B cell (primary cell): ENCODE measurements around the gene SERTM2. TPM values are rescaled to one million over a fixed set of nuclear protein-coding genes. Genes with fewer than 3 reads are reported as not detected.

Experiments used
- ATAC-seq: fragments of 200-7000 bp; cut with Tn5 transposase; one replicate; pipeline ENCODE4 v1.10.0; 2021; ENCODE audit warnings: low read depth, mild to moderate bottlenecking, moderate number of reproducible peaks, moderate library complexity
- CTCF ChIA-PET: fragments of 350-600 bp; sonication (Branson Sonifier 250); formaldehyde crosslinking; loops from one replicate; lab custom pipeline; 2021; ENCODE audit warnings: antibody characterized with exemption, inconsistent platforms; lab: Charles Lee
- POLR2A ChIA-PET: fragments of 350-600 bp; sonication (Branson Sonifier 250); formaldehyde crosslinking; loops from one replicate; lab custom pipeline; 2021; ENCODE audit warnings: antibody characterized with exemption; lab: Charles Lee
- DNase-seq: peaks from one replicate; pipeline ENCODE4 v3.0.0; 2013
- H2AFZ ChIP-seq: 2 replicates; pipeline ENCODE4 v1.6.1; 2012; ENCODE audit warnings: mild to moderate bottlenecking, low read depth, low read length; ENCODE audit not compliant: insufficient read depth, poor library complexity, severe bottlenecking
- H3K27ac ChIP-seq, 2 donors: 1 replicate in 1 of 2; 2 replicates in 1 of 2; pipeline ENCODE4 v1.5.1; 2012 to 2013; ENCODE audit warnings: low read length in 2 of 2, mild to moderate bottlenecking in 2 of 2, moderate library complexity in 1 of 2
- H3K27me3 ChIP-seq, 4 experiments: fragments of 200-600 bp in 1 of 4; sonication (generic) in 1 of 4; replicated peaks in 1 of 4; 1 replicate in 2 of 4; 2 replicates in 2 of 4; pipeline versions ENCODE4 v1.6.1 to v1.7.0; 2013 to 2016; ENCODE audit warnings: low read length in 3 of 4, mild to moderate bottlenecking in 2 of 4, mixed read lengths in 1 of 4, moderate library complexity in 1 of 4; ENCODE audit not compliant: insufficient read depth in 4 of 4, control insufficient read depth in 3 of 4; ENCODE audit errors: control extremely low read depth in 1 of 4
- H3K36me3 ChIP-seq, 2 experiments: replicated peaks in 1 of 2; 1 replicate in 1 of 2; 2 replicates in 1 of 2; pipeline versions ENCODE4 v1.6.1 to v1.7.1; 2013; ENCODE audit warnings: low read length in 1 of 2; ENCODE audit not compliant: insufficient read depth in 2 of 2, control insufficient read depth in 1 of 2; ENCODE audit errors: control extremely low read depth in 1 of 2, extremely low read depth in 1 of 2
- H3K4me1 ChIP-seq, 2 donors: fragments of 200-600 bp in 1 of 2; sonication (generic) in 1 of 2; 1 replicate in 1 of 2; 2 replicates in 1 of 2; pipeline versions ENCODE4 v1.5.1 to v1.6.1; 2013 to 2017; ENCODE audit warnings: low read length in 2 of 2; ENCODE audit not compliant: control insufficient read depth in 2 of 2, insufficient read depth in 2 of 2
- H3K4me2 ChIP-seq: replicated peaks from 2 replicates; pipeline ENCODE3; 2012; ENCODE audit warnings: mild to moderate bottlenecking, low read depth, low read length; ENCODE audit not compliant: poor library complexity, severe bottlenecking
- H3K4me3 ChIP-seq, 5 experiments: fragments of 200-600 bp in 1 of 5; sonication (generic) in 1 of 5; 1 replicate in 3 of 5; 2 replicates in 2 of 5; pipeline versions ENCODE4 v1.5.1 to v1.7.0; 2011 to 2016; ENCODE audit warnings: low read length in 4 of 5, mild to moderate bottlenecking in 4 of 5, low read depth in 2 of 5, control low read depth in 1 of 5, moderate library complexity in 1 of 5; ENCODE audit not compliant: insufficient read depth in 1 of 5; ENCODE audit errors: control extremely low read depth in 1 of 5, extremely low read depth in 1 of 5
- H3K79me2 ChIP-seq: fragments of 200-600 bp; sonication (generic); one replicate; pipeline ENCODE4 v1.6.0; 2016; ENCODE audit warnings: low read length; ENCODE audit not compliant: control insufficient read depth, insufficient read depth
- H3K9ac ChIP-seq: fragments of 200-600 bp; sonication (generic); 2 replicates; pipeline ENCODE4 v1.6.1; 2017; ENCODE audit warnings: mild to moderate bottlenecking, low read length, moderate library complexity
- H3K9me3 ChIP-seq, 3 donors: one replicate each; pipeline versions ENCODE4 v1.6.1 to v1.7.1; 2013; ENCODE audit warnings: low read length in 2 of 3; ENCODE audit not compliant: control insufficient read depth in 2 of 3, insufficient read depth in 1 of 3; ENCODE audit errors: control extremely low read depth in 1 of 3
- H4K20me1 ChIP-seq: 2 replicates; pipeline ENCODE4 v1.6.0; 2012; ENCODE audit warnings: mild to moderate bottlenecking, low read length; ENCODE audit not compliant: insufficient read depth, control insufficient read depth, poor library complexity, severe bottlenecking
- H3K27ac Mint-ChIP-seq: one replicate; pipeline ENCODE4 v1.8.0; 2021; ENCODE audit warnings: mixed read lengths
- H3K27me3 Mint-ChIP-seq: one replicate; pipeline ENCODE4 v1.8.0; 2021; ENCODE audit warnings: mixed read lengths
- H3K4me1 Mint-ChIP-seq: one replicate; pipeline ENCODE4 v1.8.0; 2021; ENCODE audit warnings: mixed read lengths
- H3K4me3 Mint-ChIP-seq: one replicate; pipeline ENCODE4 v1.8.0; 2021; ENCODE audit warnings: mixed read lengths
- H3K9me3 Mint-ChIP-seq: one replicate; pipeline ENCODE4 v1.8.0; 2022; ENCODE audit warnings: mixed read lengths; ENCODE audit not compliant: insufficient read depth
- CTCF ChIP-seq: fragments of 200-600 bp; IDR thresholded peaks from one replicate; pipeline ENCODE4 v1.8.0; 2022; ENCODE audit warnings: antibody characterized with exemption, mild to moderate bottlenecking
- EZH2 ChIP-seq: IDR thresholded peaks from 2 replicates; pipeline ENCODE4 v1.6.1; 2012; ENCODE audit warnings: borderline replicate concordance, low read depth, mild to moderate bottlenecking, moderate library complexity, low read length; ENCODE audit not compliant: insufficient read depth, poor library complexity, severe bottlenecking
- WGBS: methylation state at CpG from one replicate; pipeline ENCODE4 v1.1.5; 2013; ENCODE audit warnings: missing lambda C conversion rate; ENCODE audit not compliant: insufficient coverage; 5-methylcytosine and 5-hydroxymethylcytosine counted together
- intact Hi-C: fragments of 100-400 bp; cut with micrococcal nuclease; formaldehyde crosslinking; loops from one replicate; pipeline ENCODE4 v1.10.0; 2022
- polyA plus RNA-seq: library from polyadenylated mRNA; depleted of rRNA; stranded (reverse); fragments of >200 nt; gene quantifications from 2 replicates; pipeline ENCODE4 v1.2.3, GENCODE V29; 2012
- total RNA-seq, 2 donors: library from RNA; stranded (reverse); fragments of 120-200 nt in 1 of 2; gene quantifications; 1 replicate in 1 of 2; 2 replicates in 1 of 2; pipeline versions ENCODE4 v1.2.3 to v1.2.4, GENCODE V29; 2013 to 2022

SERTM2 gene
- total and polyA plus RNA-seq, 2 donors (not counting 1 experiment from before 2014, with no cell fraction given), result not detected

GRCh38 chrX:111555406-111555958 lies 44.0 kb downstream of the SERTM2 start:
- H4K20me1 ChIP-seq, result no peaks in the 10 kb centered on the region
- H3K4me3 Mint-ChIP-seq, result no peak overlapping the region
- no peaks in the 10 kb centered on the region for H3K79me2 ChIP-seq
- H3K4me1 Mint-ChIP-seq, result no peaks in the 10 kb centered on the region
- H3K9me3 ChIP-seq, result no peaks in the 10 kb centered on the region
- CTCF ChIA-PET, result no interaction called here
- no peaks in the 10 kb centered on the region for H3K27me3 ChIP-seq
- H3K4me3 ChIP-seq, result no peak overlapping the region
- POLR2A ChIA-PET, result no interaction called here
- WGBS, result no CpG with 5 or more reads among the region's 2 CpGs
- ATAC-seq (no peak), DNase-seq (no peak)
- H3K27ac ChIP-seq, result no peak overlapping the region
- no peak overlapping the region for H3K27ac Mint-ChIP-seq
- TF ChIP-seq CTCF, result no peak
- TF ChIP-seq EZH2, result no peak
- no peaks in the 10 kb centered on the region for H3K9me3 Mint-ChIP-seq
- H3K4me1 ChIP-seq, result no peaks in the 10 kb centered on the region
- H3K4me2 ChIP-seq, result no peak overlapping the region
- H2AFZ ChIP-seq, result no peak overlapping the region
- intact Hi-C loops, result no loop called here
- H3K36me3 ChIP-seq, result no peaks in the 10 kb centered on the region
- H3K27me3 Mint-ChIP-seq, result no peaks in the 10 kb centered on the region
- no peak overlapping the region for H3K9ac ChIP-seq

DNA sequence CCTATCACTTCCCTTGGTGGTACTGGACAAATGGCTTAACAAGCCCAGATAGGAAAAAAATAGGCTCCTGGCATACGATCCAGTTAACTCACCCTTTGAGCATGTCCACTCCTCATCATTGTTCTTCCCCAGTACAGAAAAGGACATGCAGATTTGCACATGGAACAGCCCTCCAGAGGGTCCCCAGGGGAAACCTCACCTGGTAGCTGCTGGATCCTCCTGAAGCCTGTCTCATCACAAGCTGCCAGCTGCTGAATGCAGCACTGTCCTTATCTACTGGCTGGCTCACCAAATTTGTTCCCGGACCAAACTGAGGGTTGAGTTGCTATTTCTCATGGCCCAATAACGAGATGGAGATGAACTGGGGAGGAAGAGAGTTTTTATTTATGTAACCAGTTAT lies 49.4 kb downstream of the SERTM2 start:
- H3K79me2 ChIP-seq, result no peaks in the 10 kb centered on the region
- no peak overlapping the region for H3K9ac ChIP-seq
- intact Hi-C loops, result no loop called here
- H3K27ac Mint-ChIP-seq, result no peak overlapping the region
- no peak overlapping the region for H2AFZ ChIP-seq
- no peak overlapping the region for H3K27ac ChIP-seq
- WGBS, result no CpG with 5 or more reads among the region's 3 CpGs
- H3K27me3 ChIP-seq, result no peaks in the 10 kb centered on the region
- ChIA-PET POLR2A (no interaction called here), CTCF (no interaction called here)
- no peak overlapping the region for H3K4me3 ChIP-seq
- H3K4me2 ChIP-seq, result no peak overlapping the region
- H3K4me1 ChIP-seq, result no peaks in the 10 kb centered on the region
- no peaks in the 10 kb centered on the region for H3K9me3 ChIP-seq
- H4K20me1 ChIP-seq, result no peaks in the 10 kb centered on the region
- TF ChIP-seq CTCF (no peak), EZH2 (no peak)
- H3K27me3 Mint-ChIP-seq, result no peaks in the 10 kb centered on the region
- H3K36me3 ChIP-seq, result no peaks in the 10 kb centered on the region
- H3K4me1 Mint-ChIP-seq, result no peaks in the 10 kb centered on the region
- DNase-seq (no peak), ATAC-seq (no peak)
- no peak overlapping the region for H3K4me3 Mint-ChIP-seq
- H3K9me3 Mint-ChIP-seq, result no peaks in the 10 kb centered on the region
